Panc1 (cell line): ENCODE results near the gene USP32. TPM values are rescaled to one million over a fixed set of nuclear protein-coding genes. Genes with fewer than 3 reads are reported as not detected.

Experiments used
- ATAC-seq: fragments of 200-7000 bp; cut with Tn5 transposase; 2 replicates; pipeline ENCODE4 v1.9.1; 2020; ENCODE audit warnings: mild to moderate bottlenecking, moderate library complexity
- BruUV-seq: library from RNA; stranded (reverse); fragments of 400-500 nt; replicated peaks from 2 replicates; lab custom pipeline; 2021; lab: Mats Ljungman, UMichigan
- CTCF ChIA-PET: fragments of 300-600 bp; sonication (Branson Sonifier 250); formaldehyde crosslinking; loops from one replicate; lab custom pipeline; 2022; ENCODE audit warnings: antibody characterized with exemption; lab: Charles Lee
- POLR2A ChIA-PET: fragments of 300-600 bp; sonication (Branson Sonifier 250); formaldehyde crosslinking; loops from one replicate; lab custom pipeline; 2022; ENCODE audit warnings: antibody characterized with exemption; lab: Charles Lee
- DNase-seq: peaks from one replicate; pipeline ENCODE4 v3.0.0-alpha.2; 2010; ENCODE audit warnings: low read depth, low spot score
- H3K27ac ChIP-seq: 2 replicates; pipeline ENCODE4 v1.5.1; 2011; ENCODE audit warnings: mild to moderate bottlenecking, low read length, inconsistent platforms
- H3K27me3 ChIP-seq: fragments of 200-500 bp; sonication (Bioruptor generic); 2 replicates; pipeline ENCODE4 v1.6.0; 2014; ENCODE audit warnings: low read length, inconsistent platforms; ENCODE audit not compliant: control insufficient read depth, insufficient read depth
- H3K36me3 ChIP-seq: fragments of 200-500 bp; sonication (Bioruptor generic); 2 replicates; pipeline ENCODE4 v1.5.1; 2014; ENCODE audit warnings: inconsistent platforms, mild to moderate bottlenecking, low read length, moderate library complexity; ENCODE audit not compliant: control insufficient read depth, insufficient read depth
- H3K4me1 ChIP-seq: 2 replicates; pipeline ENCODE4 v1.5.1; 2011; ENCODE audit warnings: inconsistent platforms, mild to moderate bottlenecking, low read length, moderate library complexity; ENCODE audit not compliant: control insufficient read depth, insufficient read depth
- H3K4me3 ChIP-seq, 2 experiments: 2 replicates each; pipeline ENCODE4 v1.5.1; 2011 to 2012; ENCODE audit warnings: low read depth in 2 of 2, low read length in 2 of 2, mild to moderate bottlenecking in 2 of 2, inconsistent platforms in 1 of 2, moderate library complexity in 1 of 2
- H3K9me3 ChIP-seq: fragments of 200-500 bp; sonication (Bioruptor generic); 2 replicates; pipeline ENCODE4 v1.5.1; 2014; ENCODE audit warnings: low read depth, mild to moderate bottlenecking, inconsistent platforms, low read length, moderate library complexity; ENCODE audit not compliant: control insufficient read depth, insufficient read depth
- POLR2AphosphoS5 ChIP-seq: IDR thresholded peaks from 2 replicates; pipeline ENCODE4 v1.6.1; 2012; ENCODE audit warnings: mild to moderate bottlenecking, low read depth, low read length, moderate library complexity
- SIN3A ChIP-seq: IDR thresholded peaks from 2 replicates; pipeline ENCODE4 v1.6.1; 2012; ENCODE audit warnings: low read depth, mild to moderate bottlenecking, low read length, moderate library complexity, borderline replicate concordance; ENCODE audit not compliant: insufficient read depth
- TCF7L2 ChIP-seq: IDR thresholded peaks from 2 replicates; pipeline ENCODE4 v1.6.1; 2011; ENCODE audit warnings: mild to moderate bottlenecking, low read depth, low read length, inconsistent platforms
- in situ Hi-C: cut with HindIII; loops from 2 replicates; pipeline ENCODE4 v1.10.0; 2016; ENCODE audit warnings: low sequenced_read_pairs, low pct_unique_long_range_greater_than_20kb
- intact Hi-C: fragments of 100-400 bp; cut with micrococcal nuclease; formaldehyde crosslinking; loops from one replicate; pipeline ENCODE4 v1.10.0; 2022; ENCODE audit not compliant: unreplicated experiment
- total RNA-seq: library from RNA; stranded (reverse); gene quantifications from one replicate; pipeline ENCODE4 v1.2.1, GENCODE V29; 2021; ENCODE audit not compliant: unreplicated experiment
- TF ChIP-seq, protein P1 (sequence below), 2 experiments: IDR thresholded peaks; 2 replicates each; pipeline ENCODE4 v1.6.1; 2011 to 2012; ENCODE audit warnings: low read depth in 2 of 2, control low read depth in 1 of 2, low read length in 1 of 2, mild to moderate bottlenecking in 1 of 2, moderate library complexity in 1 of 2; ENCODE audit not compliant: insufficient read depth in 1 of 2
- TF ChIP-seq, protein P2 (sequence below): fragments of 450-650 bp; IDR thresholded peaks from 2 replicates; pipeline ENCODE4 v1.5.1; 2017; ENCODE audit warnings: mild to moderate bottlenecking

Gene USP32
- total RNA-seq, 1 experiment from 2014 or later, result 45.5 TPM

DNA sequence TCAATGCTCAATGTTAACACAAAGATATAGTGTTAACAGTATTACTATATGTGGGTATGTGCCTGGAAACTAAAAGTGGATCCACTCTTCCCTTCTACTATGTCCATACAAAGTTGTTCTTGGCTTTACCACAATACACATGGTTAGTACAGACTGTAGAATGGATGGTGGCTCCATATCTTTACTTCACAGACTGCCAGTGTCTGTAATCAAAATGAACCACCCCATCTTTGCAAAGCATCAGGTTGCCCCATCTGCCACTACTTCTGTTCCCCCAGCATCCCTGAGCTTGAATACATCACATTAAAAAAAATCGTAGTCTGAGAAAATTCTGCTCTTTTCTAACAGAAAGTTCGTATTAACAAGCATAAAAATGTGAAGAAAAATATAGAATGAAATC, 30.0 kb downstream of the USP32 start:
- TF ChIP-seq, protein P1, sequence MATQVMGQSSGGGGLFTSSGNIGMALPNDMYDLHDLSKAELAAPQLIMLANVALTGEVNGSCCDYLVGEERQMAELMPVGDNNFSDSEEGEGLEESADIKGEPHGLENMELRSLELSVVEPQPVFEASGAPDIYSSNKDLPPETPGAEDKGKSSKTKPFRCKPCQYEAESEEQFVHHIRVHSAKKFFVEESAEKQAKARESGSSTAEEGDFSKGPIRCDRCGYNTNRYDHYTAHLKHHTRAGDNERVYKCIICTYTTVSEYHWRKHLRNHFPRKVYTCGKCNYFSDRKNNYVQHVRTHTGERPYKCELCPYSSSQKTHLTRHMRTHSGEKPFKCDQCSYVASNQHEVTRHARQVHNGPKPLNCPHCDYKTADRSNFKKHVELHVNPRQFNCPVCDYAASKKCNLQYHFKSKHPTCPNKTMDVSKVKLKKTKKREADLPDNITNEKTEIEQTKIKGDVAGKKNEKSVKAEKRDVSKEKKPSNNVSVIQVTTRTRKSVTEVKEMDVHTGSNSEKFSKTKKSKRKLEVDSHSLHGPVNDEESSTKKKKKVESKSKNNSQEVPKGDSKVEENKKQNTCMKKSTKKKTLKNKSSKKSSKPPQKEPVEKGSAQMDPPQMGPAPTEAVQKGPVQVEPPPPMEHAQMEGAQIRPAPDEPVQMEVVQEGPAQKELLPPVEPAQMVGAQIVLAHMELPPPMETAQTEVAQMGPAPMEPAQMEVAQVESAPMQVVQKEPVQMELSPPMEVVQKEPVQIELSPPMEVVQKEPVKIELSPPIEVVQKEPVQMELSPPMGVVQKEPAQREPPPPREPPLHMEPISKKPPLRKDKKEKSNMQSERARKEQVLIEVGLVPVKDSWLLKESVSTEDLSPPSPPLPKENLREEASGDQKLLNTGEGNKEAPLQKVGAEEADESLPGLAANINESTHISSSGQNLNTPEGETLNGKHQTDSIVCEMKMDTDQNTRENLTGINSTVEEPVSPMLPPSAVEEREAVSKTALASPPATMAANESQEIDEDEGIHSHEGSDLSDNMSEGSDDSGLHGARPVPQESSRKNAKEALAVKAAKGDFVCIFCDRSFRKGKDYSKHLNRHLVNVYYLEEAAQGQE (IDR thresholded peaks at IDR 0.05; ENCODE audit: insufficient read depth in 1 of 2, low read depth in 2 of 2, low read length in 1 of 2), result no peak
- TF ChIP-seq TCF7L2, result no peak
- no peak for TF ChIP-seq POLR2AphosphoS5
- TF ChIP-seq SIN3A, result no peak
- TF ChIP-seq, protein P2, sequence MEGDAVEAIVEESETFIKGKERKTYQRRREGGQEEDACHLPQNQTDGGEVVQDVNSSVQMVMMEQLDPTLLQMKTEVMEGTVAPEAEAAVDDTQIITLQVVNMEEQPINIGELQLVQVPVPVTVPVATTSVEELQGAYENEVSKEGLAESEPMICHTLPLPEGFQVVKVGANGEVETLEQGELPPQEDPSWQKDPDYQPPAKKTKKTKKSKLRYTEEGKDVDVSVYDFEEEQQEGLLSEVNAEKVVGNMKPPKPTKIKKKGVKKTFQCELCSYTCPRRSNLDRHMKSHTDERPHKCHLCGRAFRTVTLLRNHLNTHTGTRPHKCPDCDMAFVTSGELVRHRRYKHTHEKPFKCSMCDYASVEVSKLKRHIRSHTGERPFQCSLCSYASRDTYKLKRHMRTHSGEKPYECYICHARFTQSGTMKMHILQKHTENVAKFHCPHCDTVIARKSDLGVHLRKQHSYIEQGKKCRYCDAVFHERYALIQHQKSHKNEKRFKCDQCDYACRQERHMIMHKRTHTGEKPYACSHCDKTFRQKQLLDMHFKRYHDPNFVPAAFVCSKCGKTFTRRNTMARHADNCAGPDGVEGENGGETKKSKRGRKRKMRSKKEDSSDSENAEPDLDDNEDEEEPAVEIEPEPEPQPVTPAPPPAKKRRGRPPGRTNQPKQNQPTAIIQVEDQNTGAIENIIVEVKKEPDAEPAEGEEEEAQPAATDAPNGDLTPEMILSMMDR, result no peak
- H3K4me3 ChIP-seq, result no peak overlapping the region
- intact Hi-C loops (no loop called here), in situ Hi-C loops (no loop called here)
- no peak for DNase-seq
- no peaks in the 10 kb centered on the region for H3K9me3 ChIP-seq
- ChIA-PET POLR2A (no interaction called here), CTCF (no interaction called here)
- no TSS peak for BruUV-seq
- H3K27me3 ChIP-seq, result no peaks in the 10 kb centered on the region
- H3K27ac ChIP-seq, result no peak overlapping the region
- no peaks in the 10 kb centered on the region; the same call in 1 of the 2 replicates for H3K4me1 ChIP-seq
- no peaks in the 10 kb centered on the region for H3K36me3 ChIP-seq
- ATAC-seq, result no peak

DNA sequence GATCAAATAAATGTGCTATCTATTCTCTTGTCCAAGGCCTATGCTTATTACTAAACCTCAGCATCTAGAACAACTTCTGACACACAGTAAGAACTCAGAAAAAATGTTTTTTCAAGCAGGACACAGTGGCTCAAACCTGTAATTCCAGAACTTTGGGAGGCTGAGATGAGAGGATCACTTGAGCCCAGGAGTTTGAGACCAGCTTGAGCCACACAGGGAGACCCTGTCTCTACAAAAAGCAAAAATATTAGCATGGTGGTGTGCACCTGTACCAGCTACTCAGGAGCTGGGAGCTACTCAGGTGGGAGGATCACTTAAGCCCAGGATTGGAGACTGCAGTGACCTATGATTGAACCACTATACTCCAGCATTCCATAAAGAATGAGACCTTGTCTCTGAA, 32.5 kb downstream of the USP32 start:
- intact Hi-C loops, result no loop called here
- H3K36me3 ChIP-seq, result no peaks in the 10 kb centered on the region; the same call in 1 of the 2 replicates
- H3K4me3 ChIP-seq, result no peak overlapping the region
- no peaks in the 10 kb centered on the region for H3K27me3 ChIP-seq
- TF ChIP-seq, protein P1 (IDR thresholded peaks at IDR 0.05; ENCODE audit: insufficient read depth in 1 of 2, low read depth in 2 of 2, low read length in 1 of 2), result no peak
- TF ChIP-seq SIN3A (no peak), POLR2AphosphoS5 (no peak), TCF7L2 (no peak)
- TF ChIP-seq, protein P2, result no peak
- H3K9me3 ChIP-seq, result no peaks in the 10 kb centered on the region
- peaks cover 7% of the 10 kb centered on the region; the same call in 1 of the 2 replicates for H3K4me1 ChIP-seq
- no TSS peak for BruUV-seq
- H3K27ac ChIP-seq, result no peak overlapping the region
- POLR2A ChIA-PET, result interaction anchor here (0.7 kb wide), 1 partner anchor 14 kb away, joined by 3 read pairs; no protein-coding TSS in a partner anchor
- DNase-seq (no peak), ATAC-seq (no peak)
- CTCF ChIA-PET, result no interaction called here
- in situ Hi-C loops, result no loop called here
